Measurements from ENCODE around the gene CCN5.

- TF ChIP-seq CTCF (conservative IDR thresholded peaks at IDR 0.05; ENCODE audit: low read length) (no peak), EZH2phosphoT487 (IDR thresholded peaks at IDR 0.05; ENCODE audit: borderline replicate concordance) (no peak)
Measured at GRCh38 chr20:44752099-44752931, 37.1 kb downstream of the CCN5 start.
